Measurements from ENCODE around the gene ARFGEF3. TPM values are rescaled to one million over a fixed set of nuclear protein-coding genes. Genes with fewer than 3 reads are reported as not detected.

The ARFGEF3 gene
- total RNA-seq, 4 donors from 2014 or later = 8.9 to 12.0 (median 10.5) TPM

GRCh38 chr6:138318741-138319375, 157.1 kb downstream of the ARFGEF3 start:
- Histone ChIP-seq H3K4me1 (no peaks in the 10 kb centered on the region), H3K9me3 (no peaks in the 10 kb centered on the region), H3K27ac (no peak overlapping the region), H3K4me3 (no peak overlapping the region), H3K36me3 (no peaks in the 10 kb centered on the region), H3K27me3 (no peaks in the 10 kb centered on the region)
- no peak for DNase-seq
- TF ChIP-seq POLR2A (IDR thresholded peaks at IDR 0.05) (no peak), CTCF (IDR thresholded peaks at IDR 0.05) (no peak)

DNA sequence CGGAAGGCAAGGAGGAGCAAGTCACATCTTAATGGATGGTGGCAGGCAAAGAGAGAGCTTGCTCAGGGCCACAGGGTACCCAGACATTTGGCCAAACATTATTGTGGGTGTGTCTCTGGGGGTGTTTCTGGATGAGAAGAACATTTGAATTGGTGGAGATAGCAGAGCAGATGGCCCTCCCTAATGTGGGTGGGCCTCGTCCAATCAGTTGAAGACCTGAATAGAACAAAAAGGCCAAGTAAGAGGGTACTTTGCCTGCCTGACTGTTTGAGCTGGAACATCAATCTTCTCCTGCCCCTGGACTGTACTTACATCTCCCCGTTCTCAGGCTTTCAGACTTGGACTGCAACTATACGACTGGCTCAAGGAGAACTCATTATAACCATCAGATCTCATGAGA, 160.2 kb downstream of the ARFGEF3 start:
- TF ChIP-seq POLR2A (IDR thresholded peaks at IDR 0.05) (no peak), CTCF (IDR thresholded peaks at IDR 0.05) (no peak)
- no peak for DNase-seq
- no peaks in the 10 kb centered on the region for H3K4me1 ChIP-seq
- no peaks in the 10 kb centered on the region for H3K36me3 ChIP-seq
- H3K27me3 ChIP-seq = no peaks in the 10 kb centered on the region
- no peak overlapping the region for H3K27ac ChIP-seq
- H3K4me3 ChIP-seq = no peak overlapping the region
- no peaks in the 10 kb centered on the region for H3K9me3 ChIP-seq

GRCh38 chr6:138323821-138324220, 162.1 kb downstream of the ARFGEF3 start:
- Histone ChIP-seq H3K27me3 (no peaks in the 10 kb centered on the region), H3K9me3 (no peaks in the 10 kb centered on the region), H3K4me1 (no peaks in the 10 kb centered on the region), H3K27ac (no peak overlapping the region), H3K4me3 (no peak overlapping the region), H3K36me3 (no peaks in the 10 kb centered on the region)
- TF ChIP-seq POLR2A (IDR thresholded peaks at IDR 0.05) (no peak), CTCF (IDR thresholded peaks at IDR 0.05) (no peak)
- no peak for DNase-seq

DNA sequence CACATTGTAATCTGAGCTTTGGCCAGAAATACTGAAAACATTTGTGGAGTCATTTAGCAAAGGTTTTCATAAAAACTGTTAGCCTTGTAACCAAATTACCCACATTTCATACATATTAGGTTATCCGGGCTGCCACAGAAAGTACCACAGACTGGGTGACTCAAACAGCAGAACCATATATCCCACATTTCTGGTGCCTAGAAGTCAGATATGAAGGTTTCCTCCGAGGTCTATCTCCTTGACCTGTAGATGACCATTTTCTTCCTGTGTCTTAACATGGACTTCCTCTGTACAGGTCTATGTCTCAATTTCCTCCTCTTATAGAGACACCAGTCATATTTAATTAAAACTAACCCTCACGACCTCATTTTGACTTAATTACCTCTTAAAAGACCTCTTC, 166.5 kb downstream of the ARFGEF3 start:
- H3K4me3 ChIP-seq = no peak overlapping the region
- H3K36me3 ChIP-seq = no peaks in the 10 kb centered on the region
- H3K27me3 ChIP-seq = no peaks in the 10 kb centered on the region
- no peak for TF ChIP-seq POLR2A (IDR thresholded peaks at IDR 0.05)
- TF ChIP-seq CTCF (IDR thresholded peaks at IDR 0.05) = no peak
- H3K9me3 ChIP-seq = no peaks in the 10 kb centered on the region
- H3K27ac ChIP-seq = no peak overlapping the region
- no peaks in the 10 kb centered on the region for H3K4me1 ChIP-seq
- DNase-seq = no peak

- Histone ChIP-seq H3K27ac (no peak overlapping the region), H3K9me3 (no peaks in the 10 kb centered on the region), H3K27me3 (no peaks in the 10 kb centered on the region), H3K4me3 (no peak overlapping the region), H3K4me1 (no peaks in the 10 kb centered on the region), H3K36me3 (peaks cover 0 to 6% (median 0%) of the 10 kb centered on the region in 3 donors)
- DNase-seq = no peak
- TF ChIP-seq POLR2A (IDR thresholded peaks at IDR 0.05) = no peak
- TF ChIP-seq CTCF (IDR thresholded peaks at IDR 0.05) = no peak
Measured at GRCh38 chr6:138330763-138331162, 169.0 kb downstream of the ARFGEF3 start.

- H3K4me1 ChIP-seq = no peaks in the 10 kb centered on the region
- TF ChIP-seq CTCF (IDR thresholded peaks at IDR 0.05) (no peak), POLR2A (IDR thresholded peaks at IDR 0.05) (no peak)
- H3K27ac ChIP-seq = no peak overlapping the region
- H3K27me3 ChIP-seq = no peaks in the 10 kb centered on the region
- DNase-seq = no peak
- peaks cover 0 to 6% (median 0%) of the 10 kb centered on the region in 3 donors for H3K36me3 ChIP-seq
- no peak overlapping the region for H3K4me3 ChIP-seq
- no peaks in the 10 kb centered on the region for H3K9me3 ChIP-seq
Measured at GRCh38 chr6:138331444-138331843, 169.7 kb downstream of the ARFGEF3 start.
